Gastrocnemius medialis (tissue), 4 donors: ENCODE results near the gene SLC16A13. TPM values are rescaled to one million over a fixed set of nuclear protein-coding genes. Genes with fewer than 3 reads are reported as not detected.

Source experiments
- microRNA counts, 2 donors: library from miRNA; unstranded; fragments of <30 nt; microRNA quantifications; one replicate each; lab custom pipeline; 2016
- total RNA-seq, 4 donors: library from RNA; depleted of rRNA; stranded (reverse); fragments of >200 nt; gene quantifications; one replicate each; pipeline versions ENCODE4 v1.1.0 to v1.2.3, GENCODE V29; 2016

SLC16A13 gene
- total RNA-seq, 4 donors from 2014 or later, result 0.36 to 0.49 TPM; not detected in 2

MicroRNA genes within 50 kb of the gene (microRNA counts, 767-probe panel; counts per million panel counts)
- microRNA hsa-miR-195-5p (lab: Ali Mortazavi, UCI) (5,583 to 6,684 counts per million in 2 donors), microRNA hsa-miR-497-5p (lab: Ali Mortazavi, UCI) (356 to 448 counts per million in 2 donors)

Other genes starting within 250 kb of the SLC16A13 start
- not detected for gene TEKT1, start 204.3 kb upstream of the SLC16A13 start, total RNA-seq
- gene ALOX12, start 40.0 kb upstream of the SLC16A13 start, total RNA-seq, result not detected
- gene RNASEK, start 23.4 kb upstream of the SLC16A13 start, total RNA-seq, result 100 to 1,000 TPM; 181 to 201 (median 190) TPM
- 1 to 10 TPM; 1.2 to 3.9 (median 2.1) TPM for gene BCL6B, start 13.0 kb upstream of the SLC16A13 start, total RNA-seq
- gene SLC16A11, start 8.1 kb downstream of the SLC16A13 start, total RNA-seq, result under 1 TPM in 2 of 4 donors, not detected in 2; 0.31 to 0.78 TPM
- gene CLEC10A, start 44.2 kb downstream of the SLC16A13 start, total RNA-seq, result 1 to 10 TPM in 3 of 4 donors, not detected in 1; 1.3 to 2.8 (median 2.3) TPM
- gene ASGR2, start 78.8 kb downstream of the SLC16A13 start, total RNA-seq, result 1 to 10 TPM in 2 of 4 donors, not detected in 2; 1.6 to 2.2 TPM
- gene ASGR1, start 143.4 kb downstream of the SLC16A13 start, total RNA-seq, result 1 to 10 TPM in 1 of 4 donors, under 1 TPM in 1, not detected in 2; 0.81 to 1.8 TPM
- gene DLG4, start 183.8 kb downstream of the SLC16A13 start, total RNA-seq, result 1 to 10 TPM; 3.5 to 6.7 (median 5.3) TPM
- gene ACADVL, start 183.9 kb downstream of the SLC16A13 start, total RNA-seq, result 1,000 to 10,000 TPM in 3 of 4 donors, 100 to 1,000 TPM in 1; 771 to 1,217 (median 1,086) TPM
- gene DVL2, start 198.5 kb downstream of the SLC16A13 start, total RNA-seq, result 10 to 100 TPM; 15.5 to 22.6 (median 20.5) TPM
- 10 to 100 TPM; 16.9 to 31.8 (median 24.1) TPM for gene PHF23, start 203.4 kb downstream of the SLC16A13 start, total RNA-seq
- gene GABARAP, start 206.4 kb downstream of the SLC16A13 start, total RNA-seq, result 100 to 1,000 TPM; 207 to 626 (median 258) TPM
- gene CTDNEP1, start 215.7 kb downstream of the SLC16A13 start, total RNA-seq, result 100 to 1,000 TPM in 3 of 4 donors, 10 to 100 TPM in 1; 71.5 to 150 (median 111) TPM
- 10 to 100 TPM; 13.3 to 52.7 (median 26.7) TPM for gene ELP5, start 216.2 kb downstream of the SLC16A13 start, total RNA-seq
- gene CLDN7, start 226.5 kb downstream of the SLC16A13 start, total RNA-seq, result 1 to 10 TPM in 1 of 4 donors, under 1 TPM in 1, not detected in 2; 0.46 to 5.1 TPM
- 100 to 1,000 TPM; 148 to 310 (median 227) TPM for gene SLC2A4, start 245.7 kb downstream of the SLC16A13 start, total RNA-seq